H54 (cell line): ENCODE data around the gene AP3M1.

Experiments
- DNase-seq: peaks from one replicate; pipeline ENCODE4 v3.0.0; 2011; ENCODE audit warnings: low spot score, mixed read lengths; ENCODE audit not compliant: insufficient read length
- FAIRE-seq: peaks from 3 replicates; lab custom pipeline; 2011; peaks lifted over from hg19 to GRCh38; lab: Jason Lieb, UNC
- POLR2A ChIP-seq: IDR thresholded peaks from 2 replicates; pipeline ENCODE4 v1.6.1; 2011; ENCODE audit warnings: low read depth, mild to moderate bottlenecking, low read length

The AP3M1 gene

GRCh38 chr10:74120911-74121310 is 29.7 kb downstream of the AP3M1 start:
- TF ChIP-seq POLR2A, result no peak
- DNase-seq, result no peak
- FAIRE-seq, result no peak

DNA sequence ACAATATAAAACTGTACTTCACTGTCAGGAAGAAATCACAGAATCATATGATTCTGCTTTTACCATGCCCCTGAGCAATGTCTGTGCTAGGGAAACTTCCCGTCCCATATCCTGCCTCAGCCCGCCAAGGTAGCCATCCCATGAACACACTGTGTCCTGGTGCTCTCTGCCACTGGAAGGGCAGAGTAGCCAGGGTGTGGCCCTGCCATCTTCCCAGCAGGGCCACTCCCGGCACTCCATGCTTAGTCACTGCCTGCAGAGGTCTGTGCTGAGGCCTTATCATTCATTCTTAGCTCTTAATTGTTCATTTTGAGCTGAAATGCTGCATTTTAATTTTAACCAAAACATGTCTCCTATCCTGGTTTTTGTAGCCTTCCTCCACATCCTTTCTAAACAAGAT is 31.8 kb downstream of the AP3M1 start:
- FAIRE-seq, result peak; percentile 93
- DNase-seq, result peak; percentile 74
- TF ChIP-seq POLR2A, result no peak

DNA sequence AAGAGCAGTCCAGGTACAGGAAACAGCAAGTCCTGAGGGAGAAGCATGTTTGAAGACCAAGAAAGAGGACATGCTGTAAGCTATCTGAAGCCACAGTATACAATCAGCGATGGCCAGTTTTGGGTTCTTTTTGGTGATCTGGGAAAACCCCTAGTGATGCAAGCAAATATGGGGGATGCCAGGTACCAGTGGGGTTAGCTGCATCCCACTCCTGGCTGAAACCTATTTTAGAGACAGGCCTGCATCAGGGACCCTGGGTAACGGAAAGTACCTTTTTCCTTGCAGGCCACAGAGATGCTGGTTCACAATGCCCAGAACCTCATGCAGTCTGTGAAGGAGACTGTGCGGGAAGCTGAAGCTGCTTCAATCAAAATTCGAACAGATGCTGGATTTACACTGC is 32.9 kb downstream of the AP3M1 start:
- no peak for TF ChIP-seq POLR2A
- DNase-seq (no peak), FAIRE-seq (no peak)

DNA sequence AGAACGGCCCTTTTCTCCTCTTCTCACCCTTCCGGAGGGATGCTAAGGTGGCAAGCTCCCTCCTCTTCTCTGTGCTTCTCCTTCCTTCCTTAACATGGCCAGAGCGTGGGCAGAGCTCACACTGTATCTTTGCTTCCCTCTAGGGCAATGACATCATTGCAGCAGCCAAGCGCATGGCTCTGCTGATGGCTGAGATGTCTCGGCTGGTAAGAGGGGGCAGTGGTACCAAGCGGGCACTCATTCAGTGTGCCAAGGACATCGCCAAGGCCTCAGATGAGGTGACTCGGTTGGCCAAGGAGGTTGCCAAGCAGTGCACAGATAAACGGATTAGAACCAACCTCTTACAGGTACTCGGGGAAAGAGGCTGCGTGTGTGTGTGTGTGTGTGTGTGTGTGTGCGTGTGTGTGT is 36.6 kb downstream of the AP3M1 start:
- FAIRE-seq (no peak), DNase-seq (no peak)
- no peak for TF ChIP-seq POLR2A

DNA sequence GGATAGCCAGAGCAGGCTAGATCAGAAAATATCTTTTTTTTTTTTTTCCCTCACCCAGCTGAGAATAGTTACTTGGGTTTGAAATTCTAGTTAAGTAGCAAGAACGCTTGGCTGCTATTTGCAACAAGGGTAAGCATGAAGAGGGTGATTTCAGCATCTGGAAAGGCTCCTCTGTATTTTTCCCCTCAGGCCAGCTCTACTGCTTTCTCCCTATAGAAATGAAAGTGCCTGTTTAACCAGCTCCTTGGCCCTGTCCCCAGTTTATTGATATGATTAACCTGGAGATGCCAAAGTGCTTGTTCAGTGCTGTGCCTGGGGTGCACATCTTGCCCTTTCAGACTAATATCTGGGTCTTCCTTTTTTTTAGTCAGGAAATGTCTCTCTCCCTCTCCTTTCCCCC is 37.1 kb downstream of the AP3M1 start:
- TF ChIP-seq POLR2A, result no peak
- DNase-seq, result no peak
- FAIRE-seq, result no peak

DNA sequence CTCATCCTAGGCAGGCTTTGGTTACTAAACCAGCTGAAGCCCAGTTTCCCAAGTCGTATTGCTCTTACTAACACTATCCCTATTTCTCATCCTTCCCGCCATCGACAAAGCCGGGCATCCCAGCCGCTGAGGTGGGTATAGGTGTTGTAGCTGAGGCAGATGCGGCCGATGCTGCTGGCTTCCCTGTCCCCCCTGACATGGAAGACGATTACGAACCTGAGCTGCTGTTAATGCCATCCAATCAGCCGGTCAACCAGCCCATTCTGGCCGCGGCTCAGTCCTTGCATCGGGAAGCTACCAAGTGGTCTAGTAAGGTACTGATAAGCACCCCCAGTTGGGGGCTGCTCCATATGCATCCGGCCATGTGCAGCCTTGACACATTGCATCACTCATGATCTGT is 38.8 kb downstream of the AP3M1 start:
- FAIRE-seq (no peak), DNase-seq (no peak)

GRCh38 chr10:74110120-74110519 is 40.5 kb downstream of the AP3M1 start:
- DNase-seq, result no peak
- FAIRE-seq, result no peak
- TF ChIP-seq POLR2A, result no peak

More for the DNA sequence above, 38.8 kb downstream of the AP3M1 start:
- TF ChIP-seq POLR2A, result no peak

GRCh38 chr10:74109452-74109851 is 41.2 kb downstream of the AP3M1 start:
- FAIRE-seq (no peak), DNase-seq (no peak)
- TF ChIP-seq POLR2A, result no peak

DNA sequence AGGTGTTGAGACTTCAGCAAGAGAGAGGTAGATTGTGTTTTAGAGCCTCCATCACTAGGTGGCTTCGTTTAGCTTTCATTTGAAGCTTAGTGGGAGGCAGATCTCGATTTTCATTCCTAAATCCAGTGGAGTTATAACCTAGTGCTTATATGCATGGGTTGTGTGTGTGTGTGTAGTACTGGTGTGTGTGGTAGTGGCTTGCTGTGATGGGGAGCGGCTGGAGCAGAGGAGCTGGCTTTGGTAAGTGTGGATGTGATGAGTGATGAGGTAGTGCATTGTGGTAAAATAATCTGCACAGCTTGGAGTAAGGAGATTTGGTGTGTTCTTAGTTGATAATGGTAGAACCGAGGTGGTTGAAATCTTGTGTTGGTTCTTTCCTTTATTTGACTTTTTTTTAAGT is 43.2 kb downstream of the AP3M1 start:
- DNase-seq (no peak), FAIRE-seq (no peak)
- TF ChIP-seq POLR2A, result no peak

- FAIRE-seq, result no peak
- no peak for TF ChIP-seq POLR2A
- DNase-seq, result no peak
Observed at GRCh38 chr10:74104996-74105395, 45.6 kb downstream of the AP3M1 start.

GRCh38 chr10:74104480-74104879 is 46.1 kb downstream of the AP3M1 start:
- no peak for TF ChIP-seq POLR2A
- FAIRE-seq (no peak), DNase-seq (no peak)

DNA sequence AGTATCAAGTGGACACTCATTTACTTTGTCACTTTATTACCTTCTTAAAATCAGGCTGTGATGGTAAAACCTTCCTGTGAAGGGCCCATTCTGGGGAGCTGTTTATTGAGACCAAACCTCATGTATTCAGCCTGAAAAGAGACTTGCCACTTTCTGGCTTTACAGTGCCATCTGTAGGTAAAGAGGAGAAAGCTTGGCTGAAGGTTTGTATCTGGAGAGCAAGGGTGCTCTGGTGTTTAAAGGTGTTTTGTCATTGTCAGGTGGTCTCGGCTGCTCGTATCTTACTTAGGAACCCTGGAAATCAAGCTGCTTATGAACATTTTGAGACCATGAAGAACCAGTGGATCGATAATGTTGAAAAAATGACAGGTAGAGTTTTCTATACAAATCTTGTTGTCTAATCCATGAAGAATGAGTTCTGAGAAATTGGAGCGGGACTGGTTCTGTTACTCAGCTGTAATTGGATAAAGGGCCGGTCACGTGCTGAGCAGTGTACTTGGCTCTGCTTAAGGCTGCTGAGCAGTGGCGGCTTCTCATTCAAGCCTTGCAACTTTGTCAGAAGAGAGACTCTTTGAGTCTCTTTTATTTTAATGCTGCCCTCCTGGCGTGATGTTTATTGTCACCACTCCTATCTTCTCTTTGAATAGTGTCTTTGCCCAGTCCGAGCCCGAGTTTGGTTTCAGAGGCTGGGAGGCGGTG is 46.9 kb downstream of the AP3M1 start:
- TF ChIP-seq POLR2A, result no peak
- FAIRE-seq (peak; percentile 65), DNase-seq (no peak)

DNA sequence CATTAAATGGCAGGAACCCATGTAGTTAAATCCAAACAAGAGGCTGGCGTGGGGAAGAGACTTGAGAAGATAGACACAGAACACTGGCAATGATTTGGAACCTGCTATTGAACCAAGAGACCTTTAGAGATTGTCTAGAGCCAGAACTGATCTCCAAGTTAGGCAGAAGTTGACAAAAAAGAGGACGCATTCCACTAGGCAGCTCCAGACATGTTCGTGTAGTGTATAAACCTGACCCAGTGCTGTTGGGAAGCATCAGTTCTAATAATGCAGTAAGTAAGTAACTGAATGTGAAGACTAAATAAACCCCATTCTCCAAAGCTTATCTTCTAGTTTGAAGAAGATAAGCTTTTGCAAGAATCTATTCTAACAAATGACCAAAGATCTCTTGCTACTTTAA is 50.8 kb downstream of the AP3M1 start:
- TF ChIP-seq POLR2A, result no peak
- DNase-seq, result no peak
- no peak for FAIRE-seq

- DNase-seq (no peak), FAIRE-seq (no peak)
- no peak for TF ChIP-seq POLR2A
Observed at GRCh38 chr10:74099420-74099819, 51.2 kb downstream of the AP3M1 start.

DNA sequence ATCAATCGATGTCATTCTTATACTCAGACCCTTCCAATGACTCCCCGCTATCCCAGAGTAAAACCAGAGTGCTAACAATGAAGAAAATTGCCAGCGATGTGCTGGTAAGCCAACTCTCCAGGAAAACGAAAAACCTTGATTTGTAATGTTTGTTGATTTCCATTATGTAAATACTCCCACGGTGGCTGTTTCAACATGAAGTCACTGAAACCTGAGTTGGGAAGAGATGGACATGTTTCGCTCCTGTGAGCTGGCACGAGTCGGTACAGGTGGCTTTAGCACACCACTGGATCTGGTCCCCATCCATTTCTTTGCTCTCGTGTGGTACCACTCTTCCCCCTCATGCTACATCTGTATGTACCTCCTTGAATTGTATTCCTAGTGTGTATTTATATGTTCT is 52.9 kb downstream of the AP3M1 start:
- TF ChIP-seq POLR2A, result no peak
- DNase-seq, result no peak
- FAIRE-seq, result no peak
